ENCODE results near the gene MANF. TPM values are rescaled to one million over a fixed set of nuclear protein-coding genes. Genes with fewer than 3 reads are reported as not detected.

The MANF gene
- total and polyA plus RNA-seq, 9 donors = 18.4 to 105 (median 43.4) TPM

GRCh38 chr3:51393134-51393495 lies 8.0 kb downstream of the MANF start:
- H3K27me3 ChIP-seq = no peaks in the 10 kb centered on the region
- TF ChIP-seq EP300 (IDR thresholded peaks at IDR 0.05) = no peak
- no peak for TF ChIP-seq CTCF (IDR thresholded peaks at IDR 0.05)
- no peak for TF ChIP-seq POLR2A (IDR thresholded peaks at IDR 0.05)
- DNase-seq = no peak
- no peaks in the 10 kb centered on the region for H3K9me3 ChIP-seq
- H3K4me3 ChIP-seq = no peak overlapping the region
- H3K4me1 ChIP-seq (ENCODE audit: insufficient read depth) = peaks cover 14% of the 10 kb centered on the region
- no peak overlapping the region for H3K27ac ChIP-seq
- intact Hi-C loops (cut with DNase I) = loop anchor here (5.0 to 10.0 kb wide), 4 partner anchors 279 to 776 kb away; partner anchors contain the start of genes MAPKAPK3 (in 1 of the 4) and TEX264 (in 1 of the 4)
- no peaks in the 10 kb centered on the region for H3K36me3 ChIP-seq
- WGBS, 3 donors = 94 to 98% (median 95%) methylated on average over 17 of the region's 17 CpGs

GRCh38 chr3:51393564-51393963 lies 8.5 kb downstream of the MANF start:
- Histone ChIP-seq H3K4me1 (ENCODE audit: insufficient read depth) (peaks cover 14% of the 10 kb centered on the region), H3K27me3 (no peaks in the 10 kb centered on the region), H3K36me3 (no peaks in the 10 kb centered on the region), H3K27ac (no peak overlapping the region), H3K9me3 (no peaks in the 10 kb centered on the region), H3K4me3 (no peak overlapping the region)
- no peak for DNase-seq
- intact Hi-C loops (cut with DNase I) = loop anchor here (5.0 to 10.0 kb wide), 4 partner anchors 279 to 776 kb away; partner anchors contain the start of genes MAPKAPK3 (in 1 of the 4) and TEX264 (in 1 of the 4)
- WGBS, 3 donors = 89 to 96% (median 95%) methylated on average over 14 of the region's 14 CpGs
- TF ChIP-seq EP300 (IDR thresholded peaks at IDR 0.05) = no peak
- TF ChIP-seq CTCF (IDR thresholded peaks at IDR 0.05) = no peak
- TF ChIP-seq POLR2A (IDR thresholded peaks at IDR 0.05) = no peak

- no peak overlapping the region for H3K27ac ChIP-seq
- TF ChIP-seq POLR2A (IDR thresholded peaks at IDR 0.05) (no peak), CTCF (IDR thresholded peaks at IDR 0.05) (no peak), EP300 (IDR thresholded peaks at IDR 0.05) (no peak)
Measured at GRCh38 chr3:51394541-51394940, 9.4 kb downstream of the MANF start.

GRCh38 chr3:51395493-51396213 lies 10.6 kb downstream of the MANF start:
- TF ChIP-seq EP300 (IDR thresholded peaks at IDR 0.05) = no peak
- TF ChIP-seq POLR2A (IDR thresholded peaks at IDR 0.05) = no peak
- no peak for TF ChIP-seq CTCF (IDR thresholded peaks at IDR 0.05)
- intact Hi-C loops (cut with DNase I) = loop anchor here in 1 of 4 donors (10.0 kb wide), 1 partner anchor 299 kb away; no protein-coding TSS in a partner anchor
- DNase-seq = no peak
- Histone ChIP-seq H3K36me3 (no peaks in the 10 kb centered on the region), H3K27ac (no peak overlapping the region), H3K4me1 (ENCODE audit: insufficient read depth) (peaks cover 11% of the 10 kb centered on the region), H3K4me3 (no peak overlapping the region), H3K27me3 (no peaks in the 10 kb centered on the region), H3K9me3 (no peaks in the 10 kb centered on the region)
- WGBS, 3 donors = 73 to 82% (median 82%) methylated on average over 12 of the region's 12 CpGs

More at GRCh38 chr3:51394541-51394940, 9.4 kb downstream of the MANF start:
- H3K4me1 ChIP-seq (ENCODE audit: insufficient read depth) = peaks cover 14% of the 10 kb centered on the region
- no peaks in the 10 kb centered on the region for H3K9me3 ChIP-seq
- H3K27me3 ChIP-seq = no peaks in the 10 kb centered on the region
- WGBS, 3 donors = 88 to 93% (median 91%) methylated on average over 5 of the region's 5 CpGs
- no peaks in the 10 kb centered on the region for H3K36me3 ChIP-seq
- intact Hi-C loops (cut with DNase I) = loop anchor here (5.0 to 10.0 kb wide), 4 partner anchors 278 to 777 kb away; partner anchors contain the start of genes MAPKAPK3 (in 1 of the 4) and TEX264 (in 1 of the 4)
- no peak overlapping the region for H3K4me3 ChIP-seq
- no peak for DNase-seq

All from ovary (tissue), 9 donors.